Activated CD4-positive, alpha-beta T cell treated with anti-CD3 and anti-CD28 coated beads, Interleukin-2, amount 50 U/mL, for 1 hour (primary cell): ENCODE measurements around the gene HOXC5.

Source experiments
- DNase-seq: peaks from one replicate; pipeline ENCODE4 v3.0.0-alpha.2; 2020

Gene HOXC5

GRCh38 chr12:54032627-54033100 lies at the start of gene HOXC5:
Gene HOXC5, plus strand, starts transcription at chr12:54033050. Its CDS starts 73 bp downstream, at chr12:54033123.
- peak; percentile 55 for DNase-seq

GRCh38 chr12:53983568-53983949 lies 49.3 kb upstream of the HOXC5 start:
- DNase-seq, result no peak

- DNase-seq, result no peak
These were observed 48.8 kb upstream of the HOXC5 start for GRCh38 chr12:53983950-53984572.

GRCh38 chr12:53984901-53985691 lies 47.8 kb upstream of the HOXC5 start, which contains the start of gene HOXC10:
Gene HOXC10, plus strand, starts transcription at chr12:53985146. Its CDS starts 114 bp downstream, at chr12:53985260.
- DNase-seq, result peak; percentile 65

- DNase-seq, result no peak
These were observed 47.2 kb upstream of the HOXC5 start for GRCh38 chr12:53985692-53985993.

- no peak for DNase-seq
These were observed 46.7 kb upstream of the HOXC5 start for GRCh38 chr12:53985994-53986685.

GRCh38 chr12:53986686-53987483 lies 46.0 kb upstream of the HOXC5 start:
- DNase-seq, result no peak

GRCh38 chr12:53987787-53988230 lies 45.0 kb upstream of the HOXC5 start:
- no peak for DNase-seq

- DNase-seq, result no peak
These were observed 44.2 kb upstream of the HOXC5 start for GRCh38 chr12:53988541-53989226.

- no peak for DNase-seq
These were observed 43.4 kb upstream of the HOXC5 start for GRCh38 chr12:53989227-53990113.

GRCh38 chr12:53990311-53991076 lies 42.4 kb upstream of the HOXC5 start:
- no peak for DNase-seq

- DNase-seq, result no peak
These were observed 41.8 kb upstream of the HOXC5 start for GRCh38 chr12:53991077-53991460.

GRCh38 chr12:53992377-53992889 lies 40.4 kb upstream of the HOXC5 start:
- no peak for DNase-seq

GRCh38 chr12:53993162-53994008 lies 39.5 kb upstream of the HOXC5 start:
- DNase-seq, result no peak

GRCh38 chr12:53994009-53994263 lies 38.9 kb upstream of the HOXC5 start:
- DNase-seq, result no peak

- DNase-seq, result no peak
These were observed 38.4 kb upstream of the HOXC5 start for GRCh38 chr12:53994264-53995001.

- DNase-seq, result no peak
These were observed 37.9 kb upstream of the HOXC5 start for GRCh38 chr12:53995002-53995377.

- DNase-seq, result no peak
These were observed 37.2 kb upstream of the HOXC5 start for GRCh38 chr12:53995378-53996239.
